KMS-11 (cell line): Measurements from ENCODE around the gene OR7C1.

ENCODE experiments used
- H2AFZ ChIP-seq: fragments of 200-600 bp; sonication (generic); 2 replicates; pipeline ENCODE4 v1.6.1; 2016; ENCODE audit warnings: antibody characterized with exemption, mixed run types, low read depth
- H3K27ac ChIP-seq: fragments of 200-600 bp; sonication (generic); 2 replicates; pipeline ENCODE4 v1.6.1; 2016; ENCODE audit warnings: mild to moderate bottlenecking, mixed run types
- H3K27me3 ChIP-seq: fragments of 200-600 bp; sonication (generic); 2 replicates; pipeline ENCODE4 v1.6.1; 2017; ENCODE audit warnings: mild to moderate bottlenecking, low read depth, mixed run types, moderate library complexity; ENCODE audit not compliant: insufficient read depth
- H3K36me3 ChIP-seq: fragments of 200-600 bp; sonication (generic); 2 replicates; pipeline ENCODE4 v1.6.1; 2017; ENCODE audit warnings: mild to moderate bottlenecking, mixed run types; ENCODE audit not compliant: insufficient read depth
- H3K4me1 ChIP-seq: fragments of 200-600 bp; sonication (generic); 2 replicates; pipeline ENCODE4 v1.6.1; 2016; ENCODE audit warnings: mild to moderate bottlenecking, low read depth, mixed run types; ENCODE audit not compliant: poor library complexity, severe bottlenecking
- H3K4me2 ChIP-seq: fragments of 200-600 bp; sonication (generic); 2 replicates; pipeline ENCODE4 v1.7.0; 2016; ENCODE audit warnings: mild to moderate bottlenecking, mixed run types
- H3K4me3 ChIP-seq: fragments of 200-600 bp; sonication (generic); IDR thresholded peaks from 2 replicates; pipeline ENCODE4 v1.6.1; 2017; ENCODE audit warnings: low read depth, low read length, mixed read lengths; ENCODE audit not compliant: insufficient read depth
- H3K79me2 ChIP-seq: fragments of 200-600 bp; sonication (generic); 2 replicates; pipeline ENCODE4 v1.6.1; 2016; ENCODE audit warnings: low read depth, mixed run types; ENCODE audit not compliant: insufficient read depth
- H3K9ac ChIP-seq: fragments of 200-600 bp; sonication (generic); 2 replicates; pipeline ENCODE4 v1.6.1; 2016; ENCODE audit warnings: mild to moderate bottlenecking, mixed run types
- H4K20me1 ChIP-seq: fragments of 200-600 bp; sonication (generic); 2 replicates; pipeline ENCODE4 v1.6.1; 2016; ENCODE audit warnings: mild to moderate bottlenecking, mixed run types; ENCODE audit not compliant: insufficient read depth
- TF ChIP-seq, protein P1 (sequence below): fragments of 200-600 bp; sonication (generic); conservative IDR thresholded peaks from 2 replicates; pipeline ENCODE4 v1.6.1; 2017; ENCODE audit warnings: low read depth, mild to moderate bottlenecking, antibody characterized with exemption, low read length, moderate library complexity, mixed read lengths

The OR7C1 gene

DNA sequence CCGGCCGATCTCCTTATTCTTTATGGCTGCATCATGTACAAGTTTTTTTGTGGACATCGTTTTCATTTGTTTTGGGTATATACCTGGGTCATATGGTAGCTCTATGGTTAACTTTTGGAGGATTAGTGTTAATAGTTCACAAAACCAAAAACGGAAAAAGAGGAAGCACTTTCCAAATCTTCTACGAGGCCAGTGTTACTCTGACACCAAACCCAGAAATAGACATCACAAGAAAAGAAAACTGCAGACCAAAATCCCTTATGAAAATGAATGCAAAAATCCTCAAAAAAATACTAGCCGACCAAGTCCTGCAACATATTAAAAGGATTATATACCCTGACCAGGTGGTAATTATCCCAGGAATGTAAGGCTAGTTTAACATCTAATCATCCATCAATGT, 86.4 kb downstream of the OR7C1 start:
- Histone ChIP-seq H3K27ac (no peak overlapping the region), H2AFZ (no peak overlapping the region), H3K27me3 (no peaks in the 10 kb centered on the region), H3K36me3 (no peaks in the 10 kb centered on the region), H3K4me1 (no peaks in the 10 kb centered on the region), H4K20me1 (no peaks in the 10 kb centered on the region), H3K4me3 (no peak overlapping the region), H3K4me2 (no peak overlapping the region), H3K9ac (no peak overlapping the region), H3K79me2 (no peaks in the 10 kb centered on the region)
- TF ChIP-seq, protein P1, sequence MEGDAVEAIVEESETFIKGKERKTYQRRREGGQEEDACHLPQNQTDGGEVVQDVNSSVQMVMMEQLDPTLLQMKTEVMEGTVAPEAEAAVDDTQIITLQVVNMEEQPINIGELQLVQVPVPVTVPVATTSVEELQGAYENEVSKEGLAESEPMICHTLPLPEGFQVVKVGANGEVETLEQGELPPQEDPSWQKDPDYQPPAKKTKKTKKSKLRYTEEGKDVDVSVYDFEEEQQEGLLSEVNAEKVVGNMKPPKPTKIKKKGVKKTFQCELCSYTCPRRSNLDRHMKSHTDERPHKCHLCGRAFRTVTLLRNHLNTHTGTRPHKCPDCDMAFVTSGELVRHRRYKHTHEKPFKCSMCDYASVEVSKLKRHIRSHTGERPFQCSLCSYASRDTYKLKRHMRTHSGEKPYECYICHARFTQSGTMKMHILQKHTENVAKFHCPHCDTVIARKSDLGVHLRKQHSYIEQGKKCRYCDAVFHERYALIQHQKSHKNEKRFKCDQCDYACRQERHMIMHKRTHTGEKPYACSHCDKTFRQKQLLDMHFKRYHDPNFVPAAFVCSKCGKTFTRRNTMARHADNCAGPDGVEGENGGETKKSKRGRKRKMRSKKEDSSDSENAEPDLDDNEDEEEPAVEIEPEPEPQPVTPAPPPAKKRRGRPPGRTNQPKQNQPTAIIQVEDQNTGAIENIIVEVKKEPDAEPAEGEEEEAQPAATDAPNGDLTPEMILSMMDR = no peak
